NCI-H446 treated with DMSO at 0.1 percent for 48 hours (cell line): Measurements from ENCODE around the gene KCNJ6.
A peak's percentile ranks its signal among the peaks of the same experiment; 100 is the strongest.
"Not testable (repeated sequence)": the region's sequence is repeated elsewhere in the genome, so short reads cannot be mapped to it uniquely, and the experiment has no call there.

ENCODE experiments used
- DNase-seq: peaks from one replicate; lab custom pipeline; 2025; lab: John Stamatoyannopoulos, UW

Gene KCNJ6

GRCh38 chr21:37732927-37733326, 183.3 kb downstream of the KCNJ6 start:
- no peak for DNase-seq

- DNase-seq, result no peak
These were observed 192.1 kb downstream of the KCNJ6 start for GRCh38 chr21:37724201-37724600.

- DNase-seq, result no peak
These were observed 198.7 kb downstream of the KCNJ6 start for GRCh38 chr21:37717534-37717933.

- DNase-seq, result not testable (repeated sequence)
These were observed 203.7 kb downstream of the KCNJ6 start for GRCh38 chr21:37712569-37712934.

GRCh38 chr21:37711836-37712568, 204.3 kb downstream of the KCNJ6 start:
- peak; percentile 68 for DNase-seq

GRCh38 chr21:37711286-37711829, 204.9 kb downstream of the KCNJ6 start:
- no peak for DNase-seq

- DNase-seq, result peak; percentile 14
These were observed 205.5 kb downstream of the KCNJ6 start for GRCh38 chr21:37710546-37711285.

GRCh38 chr21:37704751-37705150, 211.5 kb downstream of the KCNJ6 start:
- peak; percentile 87 for DNase-seq

GRCh38 chr21:37702241-37702640, 214.0 kb downstream of the KCNJ6 start:
- no peak for DNase-seq

GRCh38 chr21:37700641-37701202, 215.5 kb downstream of the KCNJ6 start:
- peak; percentile 89 for DNase-seq

GRCh38 chr21:37699024-37699775, 217.1 kb downstream of the KCNJ6 start:
- no peak for DNase-seq

- no peak for DNase-seq
These were observed 219.3 kb downstream of the KCNJ6 start for GRCh38 chr21:37696936-37697335.

GRCh38 chr21:37695111-37695510, 221.1 kb downstream of the KCNJ6 start:
- no peak for DNase-seq

- DNase-seq, result no peak
These were observed 227.2 kb downstream of the KCNJ6 start for GRCh38 chr21:37688952-37689659.

GRCh38 chr21:37686991-37687810, 229.1 kb downstream of the KCNJ6 start:
- no peak for DNase-seq

- no peak for DNase-seq
These were observed 231.7 kb downstream of the KCNJ6 start for GRCh38 chr21:37684547-37684946.

GRCh38 chr21:37684115-37684493, 232.2 kb downstream of the KCNJ6 start:
- no peak for DNase-seq

- DNase-seq, result no peak
These were observed 232.7 kb downstream of the KCNJ6 start for GRCh38 chr21:37683396-37684114.

- no peak for DNase-seq
These were observed 233.3 kb downstream of the KCNJ6 start for GRCh38 chr21:37682966-37683365.

GRCh38 chr21:37677006-37677405, 239.3 kb downstream of the KCNJ6 start:
- no peak for DNase-seq
